H1 (cell line): Measurements from ENCODE around the gene RHOG.

ENCODE experiments used
- BCL11A ChIP-seq, 2 experiments: IDR thresholded peaks; one replicate each; pipeline ENCODE4 v1.6.1; 2011; ENCODE audit warnings: low read depth in 2 of 2, low read length in 2 of 2, mild to moderate bottlenecking in 2 of 2
- CHD1 ChIP-seq: IDR thresholded peaks from 2 replicates; pipeline ENCODE4 v1.6.1; 2012; ENCODE audit warnings: low read depth, low read length, improper control_type of control experiment
- POLR2AphosphoS5 ChIP-seq: IDR thresholded peaks from 2 replicates; pipeline ENCODE4 v1.6.1; 2011; ENCODE audit warnings: low read depth, low read length
- YY1 ChIP-seq: IDR thresholded peaks from 2 replicates; pipeline ENCODE4 v1.6.1; 2011; ENCODE audit warnings: low read depth, mild to moderate bottlenecking, low read length
- TF ChIP-seq, protein P1 (sequence below), 3 experiments: IDR thresholded peaks; 1 replicate in 2 of 3; 2 replicates in 1 of 3; pipeline versions ENCODE4 v1.5.1 to v1.6.1; 2011; ENCODE audit warnings: low read length in 3 of 3, mild to moderate bottlenecking in 3 of 3, inconsistent platforms in 2 of 3, low read depth in 1 of 3, moderate library complexity in 1 of 3; ENCODE audit not compliant: insufficient read depth in 1 of 3; ENCODE audit errors: control extremely low read depth in 1 of 3

DNA sequence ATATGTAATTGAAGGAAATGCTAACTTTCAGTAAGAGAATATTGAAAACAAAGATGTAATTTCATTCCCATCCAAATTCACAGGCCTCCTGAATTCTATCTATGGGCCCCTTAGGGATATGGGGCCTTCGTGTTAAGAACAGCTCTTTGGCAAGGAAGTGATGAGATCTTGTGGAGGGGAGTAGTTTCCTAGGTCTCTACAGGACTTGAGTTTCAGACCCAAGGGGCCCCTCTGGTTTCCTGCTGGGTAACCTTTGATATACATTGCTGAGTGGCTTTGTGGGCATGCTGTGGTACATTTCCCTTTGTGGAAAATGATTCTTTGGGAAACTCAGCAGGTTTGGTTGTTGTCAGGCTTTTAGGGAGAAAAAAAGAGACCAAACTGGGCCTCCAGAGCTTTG lies 20.9 kb upstream of the RHOG start:
- TF ChIP-seq POLR2AphosphoS5 (no peak), CHD1 (no peak), BCL11A (IDR thresholded peaks at IDR 0.05; ENCODE audit: low read depth in 2 of 2, low read length in 2 of 2) (no peak), YY1 (no peak)
- TF ChIP-seq, protein P1, sequence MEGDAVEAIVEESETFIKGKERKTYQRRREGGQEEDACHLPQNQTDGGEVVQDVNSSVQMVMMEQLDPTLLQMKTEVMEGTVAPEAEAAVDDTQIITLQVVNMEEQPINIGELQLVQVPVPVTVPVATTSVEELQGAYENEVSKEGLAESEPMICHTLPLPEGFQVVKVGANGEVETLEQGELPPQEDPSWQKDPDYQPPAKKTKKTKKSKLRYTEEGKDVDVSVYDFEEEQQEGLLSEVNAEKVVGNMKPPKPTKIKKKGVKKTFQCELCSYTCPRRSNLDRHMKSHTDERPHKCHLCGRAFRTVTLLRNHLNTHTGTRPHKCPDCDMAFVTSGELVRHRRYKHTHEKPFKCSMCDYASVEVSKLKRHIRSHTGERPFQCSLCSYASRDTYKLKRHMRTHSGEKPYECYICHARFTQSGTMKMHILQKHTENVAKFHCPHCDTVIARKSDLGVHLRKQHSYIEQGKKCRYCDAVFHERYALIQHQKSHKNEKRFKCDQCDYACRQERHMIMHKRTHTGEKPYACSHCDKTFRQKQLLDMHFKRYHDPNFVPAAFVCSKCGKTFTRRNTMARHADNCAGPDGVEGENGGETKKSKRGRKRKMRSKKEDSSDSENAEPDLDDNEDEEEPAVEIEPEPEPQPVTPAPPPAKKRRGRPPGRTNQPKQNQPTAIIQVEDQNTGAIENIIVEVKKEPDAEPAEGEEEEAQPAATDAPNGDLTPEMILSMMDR (IDR thresholded peaks at IDR 0.05; ENCODE audit: control extremely low read depth in 1 of 3, insufficient read depth in 1 of 3, low read depth in 1 of 3, low read length in 3 of 3), result no peak
